Sciatic nerve (tissue), 2 donors: ENCODE data around the gene ZNF212. TPM values are rescaled to one million over a fixed set of nuclear protein-coding genes. Genes with fewer than 3 reads are reported as not detected.

Experiments
- ATAC-seq: fragments of 200-7000 bp; cut with Tn5 transposase; one replicate; pipeline ENCODE4 v1.9.1; 2020; ENCODE audit warnings: mild to moderate bottlenecking, moderate library complexity
- DNase-seq: peaks from one replicate; pipeline ENCODE4 v3.0.0-alpha.2; 2020; ENCODE audit warnings: low spot score
- intact Hi-C: fragments of 100-400 bp; cut with DNase I; formaldehyde crosslinking; loops from one replicate; pipeline ENCODE4 v1.14.2; 2022
- total RNA-seq: library from RNA; stranded (reverse); fragmentation: NEBNext Ultra II Directional; extraction: Animal tissue kit (Norgen Biotek cat#: 25700); gene quantifications from one replicate; pipeline ENCODE4 v1.2.1, GENCODE V29; 2021
- donor health status: DM: no; HTN: no; CAD: no.
- donor health status: DM: no; HTN: no; CAD: no.

The ZNF212 gene
- total RNA-seq, 1 donor from 2014 or later = 13.2 TPM

DNA sequence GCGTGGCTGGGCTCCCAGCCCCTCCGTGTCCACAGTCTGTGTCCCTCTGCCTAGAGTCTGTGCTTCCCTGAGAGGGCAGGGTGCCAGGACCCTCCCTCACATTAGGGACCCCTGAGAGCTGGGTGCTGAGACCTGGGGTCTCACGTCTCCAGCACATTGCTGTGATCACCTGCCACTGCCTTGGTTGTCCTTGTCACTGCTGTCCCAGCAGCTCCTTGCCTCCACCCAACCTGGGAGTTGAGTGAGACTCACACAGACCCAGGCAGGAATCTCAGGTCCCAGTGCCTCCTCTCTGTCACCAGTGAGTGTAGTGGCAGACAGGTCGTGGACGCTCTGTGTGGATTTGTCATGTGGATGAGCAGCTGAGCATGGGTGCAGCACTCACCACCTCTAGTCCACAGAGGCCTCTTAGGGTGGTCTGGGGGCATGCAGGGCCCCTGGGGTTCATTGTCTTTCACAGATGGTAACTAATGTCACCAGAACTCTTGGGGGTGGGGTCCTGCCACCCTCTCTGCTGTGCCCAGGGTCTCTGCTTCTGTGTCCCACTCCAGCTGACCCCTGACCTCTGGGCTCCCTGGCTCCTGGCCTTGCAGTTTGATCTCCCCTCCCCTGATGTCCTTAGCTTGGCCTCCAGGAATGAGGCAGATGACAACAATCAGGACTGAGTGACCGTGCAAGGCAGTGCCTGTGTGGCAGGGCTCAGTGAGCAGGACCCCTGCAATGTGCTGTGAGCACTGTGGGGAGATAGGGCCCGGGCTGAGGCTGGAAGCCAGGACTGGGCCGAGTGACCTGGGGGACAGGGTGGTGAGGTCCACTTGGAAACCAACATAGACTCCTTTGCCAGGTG lies 41.4 kb downstream of the ZNF212 start:
- DNase-seq = no peak
- ATAC-seq = no peak
- intact Hi-C loops = no loop called here

DNA sequence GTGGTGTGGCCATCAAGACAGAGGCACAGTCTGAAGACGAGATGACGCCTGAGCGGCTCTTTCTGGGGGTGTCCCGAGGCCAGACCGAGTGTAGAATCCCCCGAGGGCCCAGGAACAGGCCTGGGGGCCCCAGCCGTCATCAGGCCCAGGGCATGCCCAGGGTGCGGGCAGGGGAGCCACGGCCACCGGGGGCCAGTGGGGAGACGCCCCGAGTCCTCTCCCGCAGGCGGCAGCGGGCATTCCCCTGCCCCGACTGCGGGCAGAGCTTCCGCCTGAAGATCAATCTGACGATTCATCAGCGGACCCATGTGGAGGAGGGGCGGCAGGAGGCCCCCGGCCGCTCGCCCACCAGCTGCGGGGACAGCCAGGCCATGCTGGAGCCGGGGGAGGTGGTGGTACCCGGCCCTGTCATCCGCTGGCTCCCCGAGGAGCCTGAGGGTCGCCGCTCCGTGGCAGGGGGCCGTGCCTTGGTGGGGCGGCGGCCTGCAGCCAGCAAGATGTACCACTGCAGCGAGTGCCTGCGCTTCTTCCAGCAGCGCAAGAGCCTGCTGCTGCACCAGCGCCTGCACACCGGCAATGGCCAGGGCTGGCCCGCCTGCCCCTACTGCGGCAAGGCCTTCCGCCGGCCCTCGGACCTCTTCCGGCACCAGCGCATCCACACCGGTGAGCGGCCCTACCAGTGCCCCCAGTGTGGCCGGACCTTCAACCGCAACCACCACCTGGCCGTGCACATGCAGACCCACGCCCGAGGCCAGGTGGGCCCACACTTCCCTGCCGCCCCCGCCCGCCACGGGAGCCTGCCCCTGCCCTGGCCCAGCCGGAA lies 42.3 kb downstream of the ZNF212 start:
- ATAC-seq (no peak), DNase-seq (no peak)
- intact Hi-C loops = no loop called here

GRCh38 chr7:149282331-149282655 lies 42.8 kb downstream of the ZNF212 start:
- intact Hi-C loops = no loop called here
- ATAC-seq = no peak

GRCh38 chr7:149283321-149283720 lies 43.9 kb downstream of the ZNF212 start:
- intact Hi-C loops = no loop called here
- no peak for DNase-seq
- no peak for ATAC-seq

More at GRCh38 chr7:149282331-149282655, 42.8 kb downstream of the ZNF212 start:
- no peak for DNase-seq

GRCh38 chr7:149284343-149284742 lies 44.9 kb downstream of the ZNF212 start:
- DNase-seq = no peak
- no peak for ATAC-seq
- intact Hi-C loops = no loop called here

DNA sequence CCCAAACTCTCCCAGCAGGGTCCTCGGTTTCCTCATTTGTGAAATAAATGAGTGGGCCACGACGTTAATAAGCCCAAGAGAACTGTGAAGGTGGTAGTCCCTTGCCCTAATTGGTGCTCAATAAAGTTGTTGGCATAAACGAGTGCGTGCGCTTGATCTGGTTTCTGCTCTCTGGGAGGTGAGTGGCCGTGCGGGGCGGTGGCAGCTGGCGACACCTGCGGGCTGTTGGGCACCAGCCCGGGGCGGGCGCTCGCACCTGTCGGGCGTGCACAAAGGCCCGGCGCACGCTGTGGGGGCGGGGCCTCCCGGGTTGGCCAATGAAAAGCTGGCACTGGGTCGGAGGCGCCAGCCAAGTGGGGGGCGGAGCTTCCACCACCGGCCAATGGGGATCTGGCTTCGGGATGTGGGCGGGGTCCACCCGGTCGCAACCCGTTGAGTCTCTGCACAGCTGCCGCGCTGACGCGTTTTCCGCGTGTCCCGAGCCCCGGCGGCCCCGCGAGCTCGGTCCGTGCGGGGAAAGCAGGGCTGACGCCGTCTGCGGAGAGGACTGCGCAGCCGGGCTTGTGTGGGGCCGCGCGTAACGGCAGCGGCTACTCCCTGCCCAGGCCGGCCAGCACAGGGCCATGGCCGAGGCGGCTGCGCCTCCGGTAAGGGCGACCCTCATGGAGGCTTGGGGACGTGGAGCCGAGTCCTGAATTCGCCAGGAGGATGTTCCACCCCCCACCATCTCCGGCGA lies 45.6 kb downstream of the ZNF212 start:
- intact Hi-C loops = no loop called here
- DNase-seq (peak; percentile 97), ATAC-seq (peak; percentile 98)

GRCh38 chr7:149285603-149286002 lies 46.2 kb downstream of the ZNF212 start:
- intact Hi-C loops = no loop called here
- DNase-seq (no peak), ATAC-seq (peak; percentile 8)

GRCh38 chr7:149286811-149287400 lies 47.5 kb downstream of the ZNF212 start:
- intact Hi-C loops = no loop called here
- DNase-seq = no peak
- ATAC-seq = no peak

GRCh38 chr7:149287622-149288021 lies 48.2 kb downstream of the ZNF212 start:
- DNase-seq (no peak), ATAC-seq (no peak)
- intact Hi-C loops = no loop called here

- intact Hi-C loops = no loop called here
- ATAC-seq (no peak), DNase-seq (no peak)
These were observed 49.8 kb downstream of the ZNF212 start for GRCh38 chr7:149289262-149289661.

DNA sequence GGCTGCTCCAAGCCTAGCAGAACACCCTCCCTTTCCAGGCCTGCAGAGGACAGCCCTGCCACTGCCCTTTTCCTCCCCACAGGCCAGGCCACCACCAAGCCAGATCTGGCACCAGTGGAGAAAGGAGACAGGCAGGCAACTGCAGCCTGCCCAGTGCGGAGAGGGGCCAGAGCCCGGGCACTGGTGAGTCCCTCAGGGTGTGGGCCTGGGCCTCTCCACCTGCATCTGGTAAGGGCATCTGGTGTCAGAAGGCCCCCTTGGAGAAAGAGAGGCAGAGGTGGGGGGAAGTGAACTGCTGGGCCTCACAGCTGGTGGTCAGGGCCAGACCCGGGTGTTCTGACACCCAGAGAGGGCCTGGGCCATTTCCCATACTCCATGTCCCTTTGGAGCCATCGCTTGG lies 50.4 kb downstream of the ZNF212 start:
- no peak for DNase-seq
- intact Hi-C loops = no loop called here

GRCh38 chr7:149291036-149291780 lies 51.8 kb downstream of the ZNF212 start:
- ATAC-seq (no peak), DNase-seq (no peak)
- intact Hi-C loops = no loop called here

More for the DNA sequence above, 50.4 kb downstream of the ZNF212 start:
- ATAC-seq = no peak

DNA sequence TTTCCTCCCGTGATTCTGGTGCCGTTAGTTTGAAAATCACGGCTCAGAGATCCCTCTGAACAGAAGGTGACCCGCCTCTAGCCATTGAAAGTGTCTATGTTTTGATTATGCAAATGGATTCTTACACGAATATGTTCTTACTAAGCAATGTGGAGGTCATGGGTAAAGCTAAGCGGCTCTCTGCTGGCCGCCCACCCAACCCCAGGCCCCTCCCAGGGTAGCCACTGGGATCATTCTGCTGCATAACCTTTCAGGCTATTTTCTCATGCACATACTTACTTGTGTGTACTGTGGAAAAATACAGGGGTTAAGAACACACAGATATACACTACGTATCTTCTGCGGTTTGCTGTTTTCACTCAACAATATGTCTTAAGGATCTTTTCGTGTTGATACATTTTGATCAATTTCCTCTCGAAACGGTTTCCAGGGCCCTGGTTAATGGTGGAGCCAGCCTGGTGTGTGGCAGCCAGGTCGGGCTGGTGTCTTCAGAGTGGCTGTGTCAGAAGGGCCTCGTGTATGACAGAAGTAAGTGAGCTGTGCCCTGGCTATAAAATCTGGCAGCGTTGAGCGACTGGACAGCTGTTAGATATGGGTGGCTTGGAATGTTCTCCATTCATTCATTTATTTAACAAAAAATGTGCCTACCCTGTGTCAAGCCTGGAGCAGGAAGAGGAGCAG lies 52.5 kb downstream of the ZNF212 start:
- intact Hi-C loops = no loop called here
- DNase-seq (no peak), ATAC-seq (no peak)

GRCh38 chr7:149292462-149292823 lies 53.0 kb downstream of the ZNF212 start:
- intact Hi-C loops = no loop called here
- no peak for ATAC-seq
- no peak for DNase-seq

DNA sequence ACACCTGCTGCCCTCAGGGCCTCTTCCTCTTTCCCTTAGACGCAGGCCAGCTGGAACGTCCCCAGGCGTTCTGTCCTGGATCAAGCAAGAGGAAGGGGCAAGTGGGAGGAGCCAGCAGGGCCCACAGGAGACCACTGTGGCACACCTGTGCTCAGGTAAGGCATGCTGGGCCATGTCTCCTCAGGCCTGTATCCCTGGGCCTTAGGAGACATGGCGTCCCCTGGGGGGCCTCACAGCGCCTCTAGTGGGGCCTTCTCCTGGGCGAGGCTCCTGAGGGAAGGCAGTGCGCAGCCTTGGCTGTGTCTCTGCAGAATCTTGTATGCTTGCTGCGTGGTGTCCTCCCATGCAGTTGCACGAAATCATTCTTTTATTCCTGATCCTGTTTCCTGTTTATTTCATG lies 53.9 kb downstream of the ZNF212 start:
- DNase-seq = no peak
- no peak for ATAC-seq
- intact Hi-C loops = no loop called here

GRCh38 chr7:149293946-149294633 lies 54.6 kb downstream of the ZNF212 start:
- no peak for DNase-seq
- intact Hi-C loops = no loop called here

GRCh38 chr7:149294634-149295480 lies 55.4 kb downstream of the ZNF212 start:
- intact Hi-C loops = no loop called here
- ATAC-seq = no peak
- DNase-seq = no peak

More at GRCh38 chr7:149293946-149294633, 54.6 kb downstream of the ZNF212 start:
- no peak for ATAC-seq
